IMR-90 (cell line): ENCODE results near the gene TMPRSS11E.

Source experiments
- ELK1 ChIP-seq: fragments of 150-350 bp; IDR thresholded peaks from 2 replicates; pipeline ENCODE4 v1.6.1; 2016; ENCODE audit warnings: low read depth, mild to moderate bottlenecking, low read length, moderate library complexity, borderline replicate concordance
- POLR2A ChIP-seq: IDR thresholded peaks from 2 replicates; pipeline ENCODE4 v1.6.1; 2012; ENCODE audit warnings: mild to moderate bottlenecking, low read depth, low read length
- RAD21 ChIP-seq: IDR thresholded peaks from 2 replicates; pipeline ENCODE4 v1.6.1; 2012; ENCODE audit warnings: low read length, improper control_type of control experiment

- TF ChIP-seq RAD21 (no peak), POLR2A (no peak), ELK1 (no peak)
Measured at GRCh38 chr4:68466751-68467150, 19.5 kb downstream of the TMPRSS11E start.
